Anterior cingulate cortex (tissue), 58 donors: Measurements from ENCODE around the gene ONECUT2.
"Not testable (repeated sequence)": the region's sequence is repeated elsewhere in the genome, so short reads cannot be mapped to it uniquely, and the experiment has no call there.

Experiments used
- DNase-seq, 58 donors: peaks; one replicate each; lab custom pipeline; 2025; lab: John Stamatoyannopoulos, UW

Gene ONECUT2

DNA sequence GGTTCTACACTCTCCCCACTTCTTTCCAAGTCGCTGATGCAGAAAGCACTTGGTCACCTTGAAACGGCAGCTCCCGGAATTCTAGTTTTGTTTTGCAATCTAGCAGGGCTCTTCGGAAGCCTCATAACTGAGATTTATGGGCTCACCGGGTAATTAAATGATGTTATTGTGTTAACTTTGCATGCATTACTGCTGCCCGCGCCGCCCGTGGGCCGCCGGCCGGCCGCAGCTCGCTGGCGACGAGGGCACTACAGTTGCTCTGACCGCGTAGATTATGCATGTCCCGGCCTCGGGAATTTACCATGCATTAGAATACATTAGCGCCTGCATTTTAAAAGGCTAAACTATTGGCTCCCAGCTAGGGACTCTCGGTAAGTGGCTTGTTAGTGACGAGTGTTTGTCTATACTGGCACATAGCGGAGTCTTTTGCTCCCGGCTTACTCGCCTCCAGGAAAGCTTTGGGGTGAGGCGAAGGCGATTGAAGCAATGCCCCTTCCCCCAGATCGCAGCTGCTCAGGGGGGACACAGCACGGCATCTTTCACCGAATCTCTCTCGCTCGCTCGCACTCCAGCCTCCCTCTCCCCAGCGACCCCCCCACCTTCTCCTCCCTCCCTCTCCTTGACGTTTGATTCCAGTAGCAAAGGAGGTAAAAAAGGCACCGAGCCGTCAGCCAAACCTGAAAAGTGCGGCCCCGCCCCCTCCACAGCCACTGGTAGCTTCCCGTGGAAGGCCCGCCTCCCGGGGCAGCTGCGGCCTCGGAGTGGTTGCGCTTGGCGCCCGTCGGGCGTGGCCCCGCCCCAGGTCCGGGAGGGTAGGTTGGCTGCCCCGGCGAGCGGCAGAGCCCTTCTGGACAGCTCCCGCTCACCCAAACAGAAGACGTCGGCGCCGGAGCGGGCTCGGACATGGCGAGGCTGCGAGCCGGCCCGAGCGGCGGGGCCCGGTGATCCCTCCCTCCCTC lies at the start of gene ONECUT2:
Gene ONECUT2, plus strand, starts transcription at position 839 of the 959 bp plus-strand sequence. CDS start 343 bp downstream, outside the sequence.
- DNase-seq: peak in 57 of 58 donors; percentile 5 to 89 (median 70)

- no peak for DNase-seq
Observed at GRCh38 chr18:57389271-57389670, 45.9 kb upstream of the ONECUT2 start.

GRCh38 chr18:57390044-57390443 lies 45.1 kb upstream of the ONECUT2 start:
- no peak for DNase-seq

GRCh38 chr18:57394749-57395148 lies 40.4 kb upstream of the ONECUT2 start:
- DNase-seq: not testable (repeated sequence)

DNA sequence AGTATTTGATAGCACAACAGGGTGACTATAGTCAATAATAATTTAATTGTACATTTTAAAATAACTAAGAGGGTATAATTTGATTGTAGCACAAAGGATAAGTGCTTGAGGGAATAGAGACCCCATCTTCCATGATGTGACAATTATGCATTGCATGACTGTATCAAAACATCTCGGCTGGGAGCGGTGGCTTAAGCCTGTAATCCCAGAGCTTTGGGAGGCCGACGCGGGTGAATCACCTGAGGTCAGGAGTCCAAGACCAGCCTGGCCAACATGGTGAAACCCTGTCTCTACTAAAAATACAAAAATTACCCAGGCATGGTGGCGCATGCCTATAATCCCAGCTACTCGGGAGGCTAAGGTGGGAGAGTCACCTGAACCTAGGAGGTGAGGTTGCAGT lies 38.3 kb upstream of the ONECUT2 start:
- DNase-seq: not testable (repeated sequence)

GRCh38 chr18:57397440-57398132 lies 37.6 kb upstream of the ONECUT2 start:
- no peak for DNase-seq

DNA sequence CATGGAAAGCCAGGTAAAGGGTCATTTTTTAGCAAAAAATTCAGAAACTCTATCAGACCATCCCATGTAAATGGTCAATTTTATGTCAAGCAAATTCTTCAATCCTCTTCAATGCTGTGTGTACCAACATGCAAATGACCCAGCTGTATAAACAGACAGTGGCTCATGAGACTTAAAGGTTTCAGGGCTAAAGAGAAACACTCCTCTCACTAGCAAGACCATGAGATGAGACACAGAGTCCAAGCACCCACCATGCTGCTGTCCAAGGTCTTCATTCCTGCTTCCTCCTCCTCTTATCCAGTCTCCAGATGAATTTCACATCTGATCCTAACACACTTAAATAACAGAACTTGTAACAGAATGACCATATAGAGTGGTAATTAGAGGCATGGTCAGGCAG lies 30.8 kb upstream of the ONECUT2 start:
- no peak for DNase-seq

DNA sequence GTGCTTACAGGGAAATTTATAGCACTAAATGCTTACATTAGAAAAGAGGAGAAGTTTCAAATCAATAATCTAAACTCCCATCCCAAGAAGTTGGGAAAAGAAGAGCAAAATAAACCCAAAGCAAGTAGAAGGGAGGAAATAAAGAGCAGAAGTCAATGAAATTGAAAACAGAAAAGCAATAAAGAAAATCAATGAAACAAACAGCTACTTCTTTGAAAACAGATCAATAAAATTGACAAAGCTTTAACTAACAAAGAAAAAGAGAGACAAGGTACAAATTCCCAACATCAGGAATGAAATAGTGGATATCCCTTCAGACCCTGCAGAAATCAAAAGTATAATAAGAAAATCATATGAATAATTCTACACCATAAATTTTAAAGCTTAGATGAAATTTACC lies 25.5 kb upstream of the ONECUT2 start:
- no peak for DNase-seq

- DNase-seq: no peak
Observed at GRCh38 chr18:57410749-57411148, 24.4 kb upstream of the ONECUT2 start.

- DNase-seq: no peak
Observed at GRCh38 chr18:57416542-57416941, 18.6 kb upstream of the ONECUT2 start.

DNA sequence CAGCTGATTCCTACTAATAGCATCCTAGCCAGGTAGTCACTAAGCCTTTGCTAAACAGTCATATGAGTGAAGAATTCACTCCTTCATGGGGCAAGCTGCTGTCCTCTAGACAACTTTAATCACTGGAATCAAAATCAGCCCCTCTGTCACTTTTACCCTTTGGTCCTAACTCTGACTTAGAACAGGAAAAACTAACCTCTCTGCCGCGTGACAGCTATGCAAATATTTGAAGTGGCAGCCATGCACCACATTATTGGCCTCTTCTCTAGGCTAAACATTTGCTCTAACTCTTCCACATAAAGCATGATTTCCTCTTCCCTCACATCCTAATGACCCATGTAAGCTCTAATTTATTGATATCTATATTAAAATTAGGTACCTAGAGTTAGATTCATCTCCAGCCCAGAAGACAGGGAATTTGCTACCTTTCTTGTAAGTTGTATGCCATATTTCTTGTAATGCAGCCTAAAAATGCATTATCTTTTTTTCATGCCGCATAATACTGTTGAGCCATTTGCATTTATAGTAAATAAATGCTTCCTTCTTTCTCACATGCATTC lies 12.8 kb upstream of the ONECUT2 start:
- DNase-seq: no peak

- no peak for DNase-seq
Observed at GRCh38 chr18:57423821-57424220, 11.4 kb upstream of the ONECUT2 start.

GRCh38 chr18:57425096-57425495 lies 10.1 kb upstream of the ONECUT2 start:
- no peak for DNase-seq

GRCh38 chr18:57426187-57426586 lies 9.0 kb upstream of the ONECUT2 start:
- DNase-seq: no peak

- DNase-seq: no peak
Observed at GRCh38 chr18:57427429-57428201, 7.6 kb upstream of the ONECUT2 start.

- no peak for DNase-seq
Observed at GRCh38 chr18:57428221-57429150, 6.7 kb upstream of the ONECUT2 start.

- DNase-seq: no peak
Observed at GRCh38 chr18:57429167-57430078, 5.8 kb upstream of the ONECUT2 start.
